H54 (cell line): ENCODE results near the gene CADM4.
"Not testable (repeated sequence)": the region's sequence is repeated elsewhere in the genome, so short reads cannot be mapped to it uniquely, and the experiment has no call there.

ENCODE experiments used
- DNase-seq: peaks from one replicate; pipeline ENCODE4 v3.0.0; 2011; ENCODE audit warnings: low spot score, mixed read lengths; ENCODE audit not compliant: insufficient read length
- FAIRE-seq: peaks from 3 replicates; lab custom pipeline; 2011; peaks lifted over from hg19 to GRCh38; lab: Jason Lieb, UNC
- POLR2A ChIP-seq: IDR thresholded peaks from 2 replicates; pipeline ENCODE4 v1.6.1; 2011; ENCODE audit warnings: low read depth, mild to moderate bottlenecking, low read length

Gene CADM4

GRCh38 chr19:43618921-43619261, 20.8 kb downstream of the CADM4 start:
- no peak; the same call in 1 of the 2 replicates for TF ChIP-seq POLR2A
- FAIRE-seq, result no peak
- no peak for DNase-seq

GRCh38 chr19:43616954-43617353, 22.7 kb downstream of the CADM4 start:
- TF ChIP-seq POLR2A, result no peak
- DNase-seq (no peak), FAIRE-seq (no peak)

- DNase-seq, result no peak
- no peak for TF ChIP-seq POLR2A
- FAIRE-seq, result no peak
Measured at GRCh38 chr19:43616306-43616705, 23.3 kb downstream of the CADM4 start.

- FAIRE-seq, result no peak
- no peak for TF ChIP-seq POLR2A
- DNase-seq, result no peak
Measured at GRCh38 chr19:43612374-43612773, 27.3 kb downstream of the CADM4 start.

GRCh38 chr19:43611788-43612187, 27.9 kb downstream of the CADM4 start, which contains the start of gene SRRM5:
SRRM5 (plus strand) TSS chr19:43612088; CDS start chr19:43612122, 34 bp downstream.
- no peak for FAIRE-seq
- DNase-seq, result no peak
- no peak for TF ChIP-seq POLR2A

- TF ChIP-seq POLR2A, result no peak
- FAIRE-seq, result peak; percentile 20
- DNase-seq, result peak; percentile 91
Measured at GRCh38 chr19:43610493-43610892, 29.2 kb downstream of the CADM4 start.

- DNase-seq, result no peak
- FAIRE-seq, result no peak
Measured at GRCh38 chr19:43609872-43610271, 29.8 kb downstream of the CADM4 start.

GRCh38 chr19:43607238-43608205, 32.1 kb downstream of the CADM4 start:
- FAIRE-seq (no peak), DNase-seq (no peak)
- no peak for TF ChIP-seq POLR2A

More at GRCh38 chr19:43609872-43610271, 29.8 kb downstream of the CADM4 start:
- TF ChIP-seq POLR2A, result no peak

- TF ChIP-seq POLR2A, result no peak
- FAIRE-seq, result no peak
- DNase-seq, result no peak
Measured at GRCh38 chr19:43606569-43607229, 33.0 kb downstream of the CADM4 start.

- FAIRE-seq (no peak), DNase-seq (no peak)
- TF ChIP-seq POLR2A, result no peak
Measured at GRCh38 chr19:43605875-43606568, 33.6 kb downstream of the CADM4 start.

- DNase-seq, FAIRE-seq: not testable (repeated sequence)
Measured at GRCh38 chr19:43600326-43600725, 39.3 kb downstream of the CADM4 start.

GRCh38 chr19:43599635-43600295, 39.9 kb downstream of the CADM4 start:
- TF ChIP-seq POLR2A, result no peak

GRCh38 chr19:43598445-43599240, 41.0 kb downstream of the CADM4 start:
- DNase-seq (no peak), FAIRE-seq (no peak)
- no peak for TF ChIP-seq POLR2A

More at GRCh38 chr19:43599635-43600295, 39.9 kb downstream of the CADM4 start:
- no peak for FAIRE-seq
- DNase-seq, result no peak
